ENCODE results near the gene CDC14B.
"Not testable (repeated sequence)": the region's sequence is repeated elsewhere in the genome, so short reads cannot be mapped to it uniquely, and the experiment has no call there.

The CDC14B gene

DNA sequence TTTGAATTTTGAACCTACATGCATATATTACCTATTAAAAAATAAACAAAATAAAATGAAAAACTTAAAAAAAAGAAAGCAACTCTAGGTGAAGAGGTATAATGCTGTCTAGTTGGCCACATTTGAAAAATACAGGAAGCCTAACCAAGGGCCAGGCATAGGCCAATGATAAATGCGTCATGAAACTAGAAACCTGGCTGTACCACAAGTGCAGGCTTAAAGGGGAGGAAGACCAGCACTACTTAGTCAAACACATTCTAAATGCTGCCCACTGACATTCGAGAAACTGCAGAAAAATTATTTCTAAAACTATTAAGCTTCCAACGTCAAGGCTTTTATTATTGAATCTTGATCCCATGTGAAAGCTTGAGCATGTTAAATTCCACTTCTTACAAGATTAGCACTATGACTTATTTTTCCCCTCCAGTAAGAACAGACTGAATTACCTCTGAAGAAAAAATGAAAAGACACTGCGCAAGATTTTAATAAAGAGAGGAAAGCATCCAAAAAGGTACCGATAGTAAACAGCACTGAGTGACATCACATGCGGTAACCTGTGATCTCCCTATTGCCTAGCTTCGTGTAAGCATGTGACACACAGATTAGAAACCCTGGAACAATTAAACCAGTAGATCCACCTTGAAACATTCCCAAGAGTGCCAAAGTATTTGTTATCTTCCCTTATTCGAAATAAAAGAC is 16.2 kb downstream of the CDC14B start:
- Histone ChIP-seq H3K4me3 (no peak overlapping the region), H3K27ac (peak overlapping the region in 8 of 21 experiments; percentile 3 to 78 (median 55))

DNA sequence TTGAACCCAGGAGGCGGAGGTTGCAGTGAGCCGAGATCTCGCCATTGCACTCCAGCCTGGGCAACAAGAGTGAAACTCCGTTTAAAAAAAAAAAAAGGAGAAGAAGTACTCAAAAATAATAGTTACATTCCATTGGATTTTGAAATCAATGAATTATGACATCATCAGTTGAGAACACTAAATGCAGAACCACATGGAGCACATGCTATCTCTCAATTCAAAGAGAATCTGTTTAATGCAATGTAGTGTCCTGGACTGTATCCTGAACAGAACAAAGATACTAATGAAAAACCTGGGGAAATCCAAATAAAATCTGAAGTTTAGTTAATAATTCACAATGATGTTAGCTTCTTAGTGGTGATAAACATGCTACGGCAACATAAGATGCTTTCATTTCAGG is 20.3 kb downstream of the CDC14B start:
- Histone ChIP-seq H3K27ac (no peak overlapping the region), H3K4me3 (no peak overlapping the region)

DNA sequence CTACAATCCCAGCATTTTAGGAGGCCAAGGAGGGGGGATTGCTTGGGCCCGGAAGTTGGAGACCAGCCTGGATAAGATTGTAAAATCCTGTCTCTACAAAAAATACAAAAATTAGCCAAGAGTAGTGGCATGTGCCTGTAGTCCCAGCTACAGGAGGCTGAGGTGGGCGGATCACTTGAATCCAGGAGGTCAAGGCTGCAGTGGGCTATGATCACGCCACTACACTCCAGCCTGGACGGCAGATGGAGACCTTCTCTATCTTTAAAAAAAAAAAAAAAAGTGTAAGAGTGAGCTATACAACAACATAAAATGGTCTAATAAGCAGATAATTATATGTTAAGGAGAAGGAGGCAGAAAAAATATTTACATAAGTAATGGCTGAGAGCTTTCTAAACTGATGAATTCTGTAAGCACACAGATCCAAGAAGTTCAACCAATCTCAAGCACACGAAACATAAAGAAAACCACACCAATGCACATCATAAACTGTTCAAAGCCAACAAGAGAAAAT is 23.0 kb downstream of the CDC14B start:
- no peak overlapping the region for H3K27ac ChIP-seq
- H3K4me3 ChIP-seq, result no peak overlapping the region

- no peak overlapping the region for H3K4me3 ChIP-seq
- H3K27ac ChIP-seq, result no peak overlapping the region
Measured at GRCh38 chr9:96587338-96588315, 32.0 kb downstream of the CDC14B start.

DNA sequence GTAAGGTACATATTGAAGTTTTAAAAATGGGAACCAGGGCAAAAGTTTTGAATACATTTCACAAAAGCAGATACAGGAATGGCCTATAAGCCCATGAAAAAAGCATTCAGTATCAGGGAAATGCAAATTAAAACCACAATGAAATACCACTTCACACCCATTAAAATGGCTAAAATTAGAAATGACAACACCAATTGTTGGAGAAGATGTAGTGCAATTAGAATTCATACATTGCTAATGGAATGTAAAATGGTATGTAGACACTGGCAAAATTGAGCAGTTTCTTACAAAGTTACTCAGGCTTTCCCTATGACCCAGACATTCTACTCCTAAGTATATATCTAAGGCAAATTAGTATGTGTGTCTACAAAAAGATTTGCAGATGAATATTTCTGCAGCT is 34.2 kb downstream of the CDC14B start:
- H3K27ac ChIP-seq, result no peak overlapping the region
- H3K4me3 ChIP-seq, result no peak overlapping the region

DNA sequence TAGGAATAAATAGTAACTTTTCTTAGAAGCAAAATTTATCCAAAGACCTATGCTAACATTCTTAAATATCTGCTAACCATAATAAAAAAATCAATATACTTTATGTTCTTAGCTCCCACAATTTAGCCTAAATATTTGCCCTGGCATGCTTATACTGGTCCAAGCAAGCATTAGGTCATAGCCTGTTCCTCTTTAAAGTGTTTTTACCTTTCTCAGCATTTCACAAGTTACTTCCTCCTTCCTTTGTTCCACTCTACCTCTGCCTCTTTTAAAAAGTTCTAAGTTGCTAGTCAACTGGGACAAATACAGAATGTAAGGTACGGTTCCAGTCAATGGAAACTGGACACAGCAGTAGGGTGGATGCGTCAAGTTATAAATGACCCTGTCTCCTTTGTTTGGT is 37.4 kb downstream of the CDC14B start:
- H3K4me3 ChIP-seq, H3K27ac ChIP-seq: not testable (repeated sequence)

- no peak overlapping the region for H3K27ac ChIP-seq
Measured at GRCh38 chr9:96581786-96582185, 37.9 kb downstream of the CDC14B start.

DNA sequence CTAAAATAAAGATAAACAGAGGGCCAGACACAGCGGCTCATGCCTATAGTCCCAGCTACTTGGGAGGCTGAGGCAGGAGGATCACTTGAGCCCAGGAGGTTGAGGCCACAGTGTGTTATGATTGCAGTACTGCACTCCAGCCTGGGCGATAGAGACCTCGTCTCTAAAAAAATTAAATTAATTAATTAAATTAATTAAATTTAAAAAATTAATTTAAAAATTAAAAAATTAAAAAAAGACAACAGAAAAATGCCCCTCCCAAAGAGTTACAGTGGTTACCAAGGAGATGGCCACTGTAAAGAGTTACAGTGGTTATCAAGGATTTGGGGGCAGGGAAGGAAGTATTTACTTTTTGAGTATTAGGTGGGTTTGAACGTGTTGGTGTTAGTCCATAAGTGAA is 38.3 kb downstream of the CDC14B start:
- no peak overlapping the region for H3K4me3 ChIP-seq
- no peak overlapping the region for H3K27ac ChIP-seq

More at GRCh38 chr9:96581786-96582185, 37.9 kb downstream of the CDC14B start:
- no peak overlapping the region for H3K4me3 ChIP-seq

GRCh38 chr9:96574931-96575351 is 44.7 kb downstream of the CDC14B start:
- H3K4me3 ChIP-seq, result no peak overlapping the region
- no peak overlapping the region for H3K27ac ChIP-seq

DNA sequence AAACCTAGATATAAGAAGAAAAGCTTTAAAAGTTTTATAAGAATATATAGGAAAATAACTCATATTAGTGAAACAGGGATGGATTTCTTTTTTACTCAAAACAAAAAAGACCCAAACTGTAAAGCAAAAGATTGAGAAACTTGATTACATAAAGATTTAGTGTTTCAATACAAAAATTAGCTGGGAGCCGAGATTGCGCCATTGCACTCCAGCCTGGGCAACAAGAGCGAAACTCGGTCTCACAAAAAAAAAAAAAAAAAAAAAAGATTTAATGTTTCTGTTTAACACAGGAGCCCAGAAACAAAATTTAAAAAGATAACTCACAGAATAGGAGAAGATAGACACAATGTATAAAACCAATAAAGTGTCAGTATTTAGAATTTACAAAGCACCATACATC is 45.2 kb downstream of the CDC14B start:
- H3K4me3 ChIP-seq, result no peak overlapping the region
- no peak overlapping the region for H3K27ac ChIP-seq

- H3K4me3 ChIP-seq, result peak overlapping the region; percentile 52 to 77 (median 67)
- peak overlapping the region; percentile 50 to 93 (median 87) for H3K27ac ChIP-seq
Measured at GRCh38 chr9:96567203-96567700, 52.4 kb downstream of the CDC14B start.

- peak overlapping the region; percentile 50 to 93 (median 87) for H3K27ac ChIP-seq
- H3K4me3 ChIP-seq, result peak overlapping the region; percentile 52 to 77 (median 67)
Measured at GRCh38 chr9:96566498-96567202, 53.0 kb downstream of the CDC14B start.

- Histone ChIP-seq H3K27ac (peak overlapping the region in 20 of 21 experiments; percentile 75 to 93 (median 88)), H3K4me3 (peak overlapping the region; percentile 52 to 77 (median 67))
Measured at GRCh38 chr9:96565671-96566497, 53.8 kb downstream of the CDC14B start.

DNA sequence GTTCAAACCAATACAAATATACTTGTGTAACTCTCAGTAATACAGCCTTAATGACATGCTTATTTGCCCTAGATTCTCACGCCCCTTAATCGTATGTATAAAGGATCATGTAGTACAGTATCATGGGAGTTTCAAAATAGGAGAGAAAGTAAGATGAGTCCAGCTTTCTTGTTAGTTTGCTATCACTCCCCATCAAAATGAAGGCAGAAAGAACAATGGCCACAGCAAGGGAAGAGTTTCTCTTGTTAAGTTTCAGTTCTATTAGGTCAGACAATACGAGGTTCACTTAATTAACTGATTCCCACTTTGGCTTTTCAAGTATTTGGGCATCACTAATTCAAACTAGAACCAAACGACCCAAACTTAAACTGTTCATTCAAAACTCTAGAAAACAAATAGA is 55.4 kb downstream of the CDC14B start:
- no peak overlapping the region for H3K4me3 ChIP-seq
- H3K27ac ChIP-seq, result peak overlapping the region in 5 of 21 experiments; percentile 17 to 50 (median 36)

DNA sequence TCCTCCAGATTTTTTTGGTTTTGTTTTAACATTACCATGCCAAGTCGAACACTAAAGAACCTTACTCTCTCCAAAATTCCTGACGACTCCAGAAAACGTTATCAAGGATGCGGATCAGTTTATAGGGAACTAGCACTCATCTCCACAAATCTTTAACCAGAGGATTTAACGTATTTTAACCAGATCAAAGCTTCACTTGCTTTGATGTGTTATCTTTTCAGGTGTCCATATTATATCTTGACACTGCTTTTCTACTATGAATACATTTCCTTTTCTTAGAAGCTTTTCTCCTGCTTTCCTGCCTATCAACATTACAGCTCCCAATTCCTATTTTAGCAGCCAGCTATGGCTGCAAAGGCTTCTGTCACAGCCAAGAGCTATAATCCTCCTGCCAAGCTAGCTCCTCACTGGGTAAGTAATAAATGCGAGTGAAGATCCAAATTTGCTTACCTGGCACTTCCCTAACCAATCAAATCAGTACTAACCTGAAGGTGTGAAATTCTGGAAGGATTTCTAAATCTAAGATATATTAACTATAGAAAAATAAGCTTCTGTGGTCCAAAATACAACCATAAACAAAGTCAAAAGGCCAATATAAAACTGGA is 60.2 kb downstream of the CDC14B start:
- H3K4me3 ChIP-seq, result no peak overlapping the region
- H3K27ac ChIP-seq, result no peak overlapping the region

DNA sequence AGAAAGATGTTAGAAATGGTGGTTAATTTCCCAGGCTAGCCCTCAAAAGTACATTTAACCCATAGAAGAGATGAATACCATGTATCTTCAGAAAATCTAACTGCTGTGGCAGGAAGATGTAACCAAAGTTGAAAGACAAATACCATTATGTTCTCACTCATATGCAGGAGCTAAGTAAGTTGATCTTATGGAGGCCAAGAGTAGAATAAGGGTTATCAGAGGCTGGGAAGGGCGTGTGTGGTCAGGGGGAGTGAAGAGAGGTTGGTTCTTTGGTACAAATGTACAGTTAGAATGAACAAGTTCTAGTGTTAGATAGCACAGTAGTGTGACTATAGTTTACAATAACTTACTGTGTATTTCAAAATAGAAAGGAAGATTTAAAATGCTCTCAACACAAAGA is 61.7 kb downstream of the CDC14B start:
- peak overlapping the region in 3 of 21 experiments; percentile 55 to 72 (median 62) for H3K27ac ChIP-seq
- no peak overlapping the region for H3K4me3 ChIP-seq

GRCh38 chr9:96556701-96557461 is 62.8 kb downstream of the CDC14B start:
- Histone ChIP-seq H3K27ac (peak overlapping the region in 19 of 21 experiments; percentile 26 to 87 (median 62)), H3K4me3 (no peak overlapping the region)

All from skin epidermis (tissue), 12 donors.